H1 (cell line): ENCODE measurements around the gene MBD3L3.
"Not testable (repeated sequence)": the region's sequence is repeated elsewhere in the genome, so short reads cannot be mapped to it uniquely, and the experiment has no call there.

ENCODE experiments used
- CBX8 ChIP-seq: fragments of 300-800, 300-1000 bp; sonication (generic); IDR thresholded peaks from 2 replicates; pipeline ENCODE4 v1.7.1; 2016; ENCODE audit warnings: low read depth, low read length, borderline replicate concordance
- EZH2 ChIP-seq: fragments of 200-600 bp; sonication (generic); IDR thresholded peaks from 2 replicates; pipeline ENCODE4 v1.7.1; 2012; ENCODE audit warnings: low read depth, mild to moderate bottlenecking, moderate library complexity, low read length, inconsistent platforms; ENCODE audit not compliant: severe bottlenecking
- PHF8 ChIP-seq: fragments of 200-600 bp; sonication (generic); conservative IDR thresholded peaks from 2 replicates; pipeline ENCODE4 v1.7.1; 2012; ENCODE audit warnings: low read depth, mild to moderate bottlenecking, inconsistent platforms, low read length, moderate library complexity
- RAD21 ChIP-seq, 2 experiments: IDR thresholded peaks in 1 of 2; conservative IDR thresholded peaks in 1 of 2; 2 replicates each; pipeline ENCODE4 v1.6.1; 2011; ENCODE audit warnings: low read depth in 2 of 2, low read length in 2 of 2, improper control_type of control experiment in 1 of 2, inconsistent platforms in 1 of 2, mild to moderate bottlenecking in 1 of 2, moderate library complexity in 1 of 2
- RFX5 ChIP-seq: IDR thresholded peaks from 2 replicates; pipeline ENCODE4 v1.6.1; 2011; ENCODE audit warnings: low read depth, low read length, improper control_type of control experiment, borderline replicate concordance
- SP1 ChIP-seq: IDR thresholded peaks from 2 replicates; pipeline ENCODE4 v1.6.1; 2011; ENCODE audit warnings: low read depth, low read length
- SRF ChIP-seq: IDR thresholded peaks from 2 replicates; pipeline ENCODE4 v1.6.1; 2011; ENCODE audit warnings: mild to moderate bottlenecking, low read depth, low read length, moderate library complexity
- SUZ12 ChIP-seq: fragments of 200-600 bp; sonication (generic); IDR thresholded peaks from 2 replicates; pipeline ENCODE4 v1.6.1; 2012; ENCODE audit warnings: mild to moderate bottlenecking, inconsistent platforms, low read length, moderate library complexity, mixed read lengths
- TAF1 ChIP-seq: IDR thresholded peaks from 2 replicates; pipeline ENCODE4 v1.6.1; 2011; ENCODE audit warnings: mild to moderate bottlenecking, low read depth, low read length
- TEAD4 ChIP-seq: IDR thresholded peaks from 2 replicates; pipeline ENCODE4 v1.6.1; 2012; ENCODE audit warnings: low read depth, low read length, inconsistent platforms, mixed read lengths
- YY1 ChIP-seq: IDR thresholded peaks from 2 replicates; pipeline ENCODE4 v1.6.1; 2011; ENCODE audit warnings: low read depth, mild to moderate bottlenecking, low read length
- ZNF274 ChIP-seq: IDR thresholded peaks from 2 replicates; pipeline ENCODE4 v1.7.0; 2012; ENCODE audit warnings: low read length, borderline replicate concordance; ENCODE audit errors: extremely low read depth
- TF ChIP-seq, protein P1 (sequence below), 3 experiments: IDR thresholded peaks; 1 replicate in 2 of 3; 2 replicates in 1 of 3; pipeline versions ENCODE4 v1.5.1 to v1.6.1; 2011; ENCODE audit warnings: low read length in 3 of 3, mild to moderate bottlenecking in 3 of 3, inconsistent platforms in 2 of 3, low read depth in 1 of 3, moderate library complexity in 1 of 3; ENCODE audit not compliant: insufficient read depth in 1 of 3; ENCODE audit errors: control extremely low read depth in 1 of 3
- TF ChIP-seq, protein P2 (sequence below): IDR thresholded peaks from 2 replicates; pipeline ENCODE4 v1.6.1; 2011; ENCODE audit warnings: low read length, improper control_type of control experiment

DNA sequence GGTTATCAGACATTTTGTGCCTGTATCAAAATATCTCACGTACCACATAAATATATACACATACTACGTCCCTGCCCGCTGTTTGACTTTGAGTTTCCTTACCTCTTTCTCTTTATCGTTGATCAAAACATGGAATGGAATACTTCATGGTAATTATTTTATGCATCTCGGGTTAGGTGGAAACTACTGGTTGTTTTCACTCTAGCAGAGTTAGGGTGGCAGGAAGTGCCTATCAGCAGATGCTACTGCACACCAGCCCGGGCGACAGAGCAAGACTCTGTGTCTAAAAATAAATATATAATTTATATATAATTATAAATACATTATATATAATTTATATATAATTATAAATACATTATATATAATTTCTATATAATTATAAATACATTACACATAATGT is 5.6 kb downstream of the MBD3L3 start:
- TF ChIP-seq, protein P1, sequence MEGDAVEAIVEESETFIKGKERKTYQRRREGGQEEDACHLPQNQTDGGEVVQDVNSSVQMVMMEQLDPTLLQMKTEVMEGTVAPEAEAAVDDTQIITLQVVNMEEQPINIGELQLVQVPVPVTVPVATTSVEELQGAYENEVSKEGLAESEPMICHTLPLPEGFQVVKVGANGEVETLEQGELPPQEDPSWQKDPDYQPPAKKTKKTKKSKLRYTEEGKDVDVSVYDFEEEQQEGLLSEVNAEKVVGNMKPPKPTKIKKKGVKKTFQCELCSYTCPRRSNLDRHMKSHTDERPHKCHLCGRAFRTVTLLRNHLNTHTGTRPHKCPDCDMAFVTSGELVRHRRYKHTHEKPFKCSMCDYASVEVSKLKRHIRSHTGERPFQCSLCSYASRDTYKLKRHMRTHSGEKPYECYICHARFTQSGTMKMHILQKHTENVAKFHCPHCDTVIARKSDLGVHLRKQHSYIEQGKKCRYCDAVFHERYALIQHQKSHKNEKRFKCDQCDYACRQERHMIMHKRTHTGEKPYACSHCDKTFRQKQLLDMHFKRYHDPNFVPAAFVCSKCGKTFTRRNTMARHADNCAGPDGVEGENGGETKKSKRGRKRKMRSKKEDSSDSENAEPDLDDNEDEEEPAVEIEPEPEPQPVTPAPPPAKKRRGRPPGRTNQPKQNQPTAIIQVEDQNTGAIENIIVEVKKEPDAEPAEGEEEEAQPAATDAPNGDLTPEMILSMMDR (IDR thresholded peaks at IDR 0.05; ENCODE audit: control extremely low read depth in 1 of 3, insufficient read depth in 1 of 3, low read depth in 1 of 3, low read length in 3 of 3), result not testable (repeated sequence)
- TF ChIP-seq TEAD4; PHF8; ZNF274; YY1; TAF1; CBX8; SP1; SRF; RAD21 (IDR thresholded peaks at IDR 0.05 in 1 of 2, conservative IDR thresholded peaks at IDR 0.05 in 1 of 2; ENCODE audit: low read depth in 2 of 2, low read length in 2 of 2); EZH2; SUZ12; RFX5: not testable (repeated sequence)
- TF ChIP-seq, protein P2, sequence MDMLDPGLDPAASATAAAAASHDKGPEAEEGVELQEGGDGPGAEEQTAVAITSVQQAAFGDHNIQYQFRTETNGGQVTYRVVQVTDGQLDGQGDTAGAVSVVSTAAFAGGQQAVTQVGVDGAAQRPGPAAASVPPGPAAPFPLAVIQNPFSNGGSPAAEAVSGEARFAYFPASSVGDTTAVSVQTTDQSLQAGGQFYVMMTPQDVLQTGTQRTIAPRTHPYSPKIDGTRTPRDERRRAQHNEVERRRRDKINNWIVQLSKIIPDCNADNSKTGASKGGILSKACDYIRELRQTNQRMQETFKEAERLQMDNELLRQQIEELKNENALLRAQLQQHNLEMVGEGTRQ, result not testable (repeated sequence)
